T-helper 17 cell (primary cell): Measurements from ENCODE around the gene CEP295NL. TPM values are rescaled to one million over a fixed set of nuclear protein-coding genes. Genes with fewer than 3 reads are reported as not detected.

ENCODE experiments used
- ATAC-seq: fragments of 150-1000 bp; cut with Tn5 transposase; 2 replicates; pipeline ENCODE4 v1.10.0; 2021; ENCODE audit warnings: mild to moderate bottlenecking, moderate library complexity
- DNase-seq, 3 donors: peaks; one replicate each; pipeline versions ENCODE4 v3.0.0 to v3.0.0-alpha.2; 2020 to 2021
- H3K9me3 ChIP-seq: one replicate; pipeline ENCODE4 v1.7.0; 2013; ENCODE audit warnings: low read length, mild to moderate bottlenecking; ENCODE audit not compliant: control insufficient read depth, poor library complexity, severe bottlenecking
- H3K27ac Mint-ChIP-seq: one replicate; pipeline ENCODE4 v1.8.0; 2022; ENCODE audit warnings: mild to moderate bottlenecking, moderate library complexity, mixed read lengths
- H3K27me3 Mint-ChIP-seq: one replicate; pipeline ENCODE4 v1.8.0; 2022; ENCODE audit warnings: mixed read lengths
- H3K36me3 Mint-ChIP-seq: one replicate; pipeline ENCODE4 v1.8.0; 2022; ENCODE audit warnings: low read depth, mixed read lengths
- H3K4me1 Mint-ChIP-seq: one replicate; pipeline ENCODE4 v1.8.0; 2022; ENCODE audit warnings: mild to moderate bottlenecking, mixed read lengths
- H3K4me3 Mint-ChIP-seq: one replicate; pipeline ENCODE4 v1.8.0; 2022; ENCODE audit warnings: mild to moderate bottlenecking, moderate library complexity, mixed read lengths
- total RNA-seq, 4 donors: library from RNA in 2 of 4; stranded (reverse) in 2 of 4; gene quantifications; one replicate each; pipeline ENCODE4 v1.2.3 and lab custom pipeline; 2022 to 2026

The CEP295NL gene
- total RNA-seq, 2 donors from 2014 or later, result 2.0 to 2.9 TPM

GRCh38 chr17:78853926-78854394, 49.0 kb downstream of the CEP295NL start:
- no peaks in the 10 kb centered on the region for H3K9me3 ChIP-seq
- no peaks in the 10 kb centered on the region for H3K36me3 Mint-ChIP-seq
- no peak for DNase-seq
- ATAC-seq, result no peak
- H3K4me1 Mint-ChIP-seq, result no peaks in the 10 kb centered on the region
- H3K4me3 Mint-ChIP-seq, result no peak overlapping the region
- no peak overlapping the region for H3K27ac Mint-ChIP-seq
- no peaks in the 10 kb centered on the region for H3K27me3 Mint-ChIP-seq

GRCh38 chr17:78852709-78853121, 50.3 kb downstream of the CEP295NL start:
- ATAC-seq (no peak), DNase-seq (no peak)
- Mint-ChIP-seq H3K4me1 (no peaks in the 10 kb centered on the region), H3K4me3 (no peak overlapping the region), H3K27ac (no peak overlapping the region), H3K27me3 (no peaks in the 10 kb centered on the region), H3K36me3 (no peaks in the 10 kb centered on the region)
- no peaks in the 10 kb centered on the region for H3K9me3 ChIP-seq

GRCh38 chr17:78849026-78849425, 54.0 kb downstream of the CEP295NL start:
- ATAC-seq (no peak), DNase-seq (no peak)
- Mint-ChIP-seq H3K36me3 (no peaks in the 10 kb centered on the region), H3K27me3 (no peaks in the 10 kb centered on the region), H3K4me3 (no peak overlapping the region), H3K27ac (no peak overlapping the region), H3K4me1 (no peaks in the 10 kb centered on the region)
- no peaks in the 10 kb centered on the region for H3K9me3 ChIP-seq

- Mint-ChIP-seq H3K27ac (no peak overlapping the region), H3K4me3 (no peak overlapping the region), H3K36me3 (no peaks in the 10 kb centered on the region), H3K27me3 (no peaks in the 10 kb centered on the region), H3K4me1 (peaks cover 5% of the 10 kb centered on the region)
- DNase-seq, result no peak
- ATAC-seq, result no peak
- H3K9me3 ChIP-seq, result no peaks in the 10 kb centered on the region
These were observed 55.9 kb downstream of the CEP295NL start for GRCh38 chr17:78847052-78847451.

- no peaks in the 10 kb centered on the region for H3K9me3 ChIP-seq
- Mint-ChIP-seq H3K27me3 (no peaks in the 10 kb centered on the region), H3K36me3 (peaks cover 3% of the 10 kb centered on the region), H3K27ac (peak overlapping the region; percentile 41), H3K4me3 (no peak overlapping the region), H3K4me1 (peaks cover 13% of the 10 kb centered on the region)
- ATAC-seq, result no peak
- DNase-seq, result no peak
These were observed 58.5 kb downstream of the CEP295NL start for GRCh38 chr17:78844301-78845005.

GRCh38 chr17:78842881-78843565, 60.0 kb downstream of the CEP295NL start:
- Mint-ChIP-seq H3K36me3 (peaks cover 7% of the 10 kb centered on the region), H3K27me3 (no peaks in the 10 kb centered on the region), H3K4me3 (no peak overlapping the region), H3K27ac (peak overlapping the region; percentile 95), H3K4me1 (peaks cover 22% of the 10 kb centered on the region)
- ATAC-seq (no peak), DNase-seq (peak; percentile 30 to 57 (median 36))
- no peaks in the 10 kb centered on the region for H3K9me3 ChIP-seq

- H3K9me3 ChIP-seq, result no peaks in the 10 kb centered on the region
- DNase-seq (peak; percentile 99), ATAC-seq (peak; percentile 85)
- H3K36me3 Mint-ChIP-seq, result peaks cover 12% of the 10 kb centered on the region
- no peaks in the 10 kb centered on the region for H3K27me3 Mint-ChIP-seq
- H3K4me3 Mint-ChIP-seq, result peak within 1 kb of the TSS; percentile 95
- peak within 1 kb of the TSS; percentile 95 for H3K27ac Mint-ChIP-seq
- peaks cover 33% of the 10 kb centered on the region for H3K4me1 Mint-ChIP-seq
These were observed 62.0 kb downstream of the CEP295NL start, which contains the start of gene USP36 for GRCh38 chr17:78840780-78841611. USP36 (minus strand) TSS chr17:78840814; CDS start chr17:78836363, 4,451 bp downstream.

Other genes starting within 250 kb of the CEP295NL start
- gene CYTH1, start 120.9 kb downstream of the CEP295NL start, total RNA-seq, result 100 to 1,000 TPM; 462 to 497 TPM
- 100 to 1,000 TPM; 418 to 474 TPM for gene USP36, start 62.4 kb downstream of the CEP295NL start, total RNA-seq
- gene TIMP2, start 22.2 kb upstream of the CEP295NL start, total RNA-seq, result 1 to 10 TPM; 4.1 to 6.7 TPM
- 10 to 100 TPM; 31.7 to 45.2 TPM for gene LGALS3BP, start 76.7 kb upstream of the CEP295NL start, total RNA-seq
- 10 to 100 TPM; 47.8 to 50.2 TPM for gene CANT1, start 106.6 kb upstream of the CEP295NL start, total RNA-seq
- gene C1QTNF1, start 121.0 kb upstream of the CEP295NL start, total RNA-seq, result under 1 TPM in 1 of 2 donors, not detected in 1; 0.13 TPM
- 10 to 100 TPM; 56.2 to 60.1 TPM for gene ENGASE, start 171.6 kb upstream of the CEP295NL start, total RNA-seq